ENCODE results near the gene ITIH3.
A peak's percentile ranks its signal among the peaks of the same experiment; 100 is the strongest.
"Not testable (repeated sequence)": the region's sequence is repeated elsewhere in the genome, so short reads cannot be mapped to it uniquely, and the experiment has no call there.

The ITIH3 gene

GRCh38 chr3:52794612-52795099, at the start of gene ITIH3:
TSS of gene ITIH3 (plus strand) at chr3:52794796. CDS start at chr3:52794804, 8 bp downstream.
- no peak for DNase-seq (ENCODE audit: low spot score)

- DNase-seq (ENCODE audit: low spot score), result no peak
Observed at GRCh38 chr3:52752045-52752660, 42.4 kb upstream of the ITIH3 start.

- no peak for DNase-seq (ENCODE audit: low spot score)
Observed at GRCh38 chr3:52754373-52754772, 40.2 kb upstream of the ITIH3 start.

GRCh38 chr3:52756141-52756540, 38.5 kb upstream of the ITIH3 start:
- DNase-seq (ENCODE audit: low spot score), result no peak

- no peak for DNase-seq (ENCODE audit: low spot score)
Observed at GRCh38 chr3:52763466-52763865, 31.1 kb upstream of the ITIH3 start.

GRCh38 chr3:52769786-52770455, 24.7 kb upstream of the ITIH3 start:
- DNase-seq (ENCODE audit: low spot score), result no peak

GRCh38 chr3:52770496-52771333, 23.9 kb upstream of the ITIH3 start, which contains the start of gene NEK4:
TSS of gene NEK4 (minus strand) at chr3:52770940. CDS start at chr3:52770746, 194 bp downstream.
- DNase-seq (ENCODE audit: low spot score), result peak; percentile 86

GRCh38 chr3:52771334-52771681, 23.3 kb upstream of the ITIH3 start:
- no peak for DNase-seq (ENCODE audit: low spot score)

- no peak for DNase-seq (ENCODE audit: low spot score)
Observed at GRCh38 chr3:52771702-52772101, 22.9 kb upstream of the ITIH3 start.

GRCh38 chr3:52773361-52774065, 21.1 kb upstream of the ITIH3 start:
- no peak for DNase-seq (ENCODE audit: low spot score)

GRCh38 chr3:52774066-52774713, 20.4 kb upstream of the ITIH3 start:
- DNase-seq (ENCODE audit: low spot score), result no peak

- DNase-seq (ENCODE audit: low spot score), result no peak
Observed at GRCh38 chr3:52774901-52775864, 19.4 kb upstream of the ITIH3 start.

- DNase-seq (ENCODE audit: low spot score), result no peak
Observed at GRCh38 chr3:52775877-52776276, 18.7 kb upstream of the ITIH3 start.

GRCh38 chr3:52776486-52776885, 18.1 kb upstream of the ITIH3 start:
- DNase-seq (ENCODE audit: low spot score), result not testable (repeated sequence)

GRCh38 chr3:52777127-52777958, 17.3 kb upstream of the ITIH3 start, which contains the start of gene ITIH1:
TSS of gene ITIH1 (plus strand) at chr3:52777599. CDS start at chr3:52777616, 17 bp downstream.
- DNase-seq (ENCODE audit: low spot score), result no peak

- no peak for DNase-seq (ENCODE audit: low spot score)
Observed at GRCh38 chr3:52777959-52778805, 16.4 kb upstream of the ITIH3 start.

GRCh38 chr3:52779011-52779836, 15.4 kb upstream of the ITIH3 start:
- DNase-seq (ENCODE audit: low spot score), result no peak

Data from CD4-positive, alpha-beta T cell treated with Interleukin-6 at 100 ng/mL for 8 hours (primary cell).